Retinal pigment epithelial cell (primary cell): Measurements from ENCODE around the gene KRTAP12-3.

Experiments used
- DNase-seq: peaks from one replicate; pipeline ENCODE4 v3.0.0-alpha.2; 2010; ENCODE audit warnings: low read depth
- H3K4me3 ChIP-seq: 2 replicates; pipeline ENCODE4 v1.5.1; 2011; ENCODE audit warnings: mild to moderate bottlenecking, low read length, control low read depth, moderate library complexity
- TF ChIP-seq, protein P1 (sequence below): conservative IDR thresholded peaks from 2 replicates; pipeline ENCODE4 v1.5.1; 2011; ENCODE audit warnings: low read depth, low read length, control low read depth, inconsistent platforms

The KRTAP12-3 gene

DNA sequence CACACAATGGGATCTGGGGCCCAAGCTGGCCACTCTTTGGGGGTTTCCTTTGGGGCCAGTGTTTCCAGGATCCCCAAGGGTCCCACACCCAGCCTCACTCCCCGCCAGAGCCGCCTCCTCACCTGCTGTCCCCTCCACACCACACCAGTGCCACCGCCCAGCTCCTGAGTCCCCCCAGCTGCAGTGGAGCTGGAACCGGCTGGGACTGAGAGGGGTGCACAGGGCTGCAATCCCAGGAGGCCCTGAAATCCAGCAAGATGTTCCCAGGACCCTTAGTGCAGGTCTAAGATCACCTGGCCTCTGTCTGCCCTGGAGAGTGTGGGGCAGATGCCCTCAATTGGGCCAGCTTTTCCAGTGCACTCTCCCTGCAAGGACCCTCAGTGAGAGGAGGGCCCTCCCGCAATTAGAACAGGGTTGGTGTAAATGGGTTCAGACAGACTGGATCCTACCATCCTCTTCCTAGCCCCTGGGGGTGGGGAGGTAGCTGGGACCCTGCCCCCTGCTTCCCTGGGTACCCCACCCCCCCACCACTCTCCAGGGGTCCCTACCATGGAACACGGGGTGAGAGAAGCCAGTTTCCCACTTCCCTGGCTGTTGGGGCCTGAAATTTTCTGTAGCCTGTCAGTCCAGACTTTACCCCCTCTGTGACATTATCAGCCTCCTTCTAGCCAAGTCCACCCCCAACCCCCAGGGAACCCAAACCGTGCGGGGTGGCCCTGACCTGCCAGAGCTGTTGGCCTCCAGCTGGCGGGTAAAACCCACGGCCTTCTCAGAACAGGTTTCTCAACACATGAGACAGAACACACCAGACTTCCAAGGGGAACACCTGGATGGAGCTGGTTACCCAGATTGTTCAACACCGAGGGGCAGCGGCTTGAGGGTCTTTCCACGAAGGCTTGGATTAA lies 46.3 kb downstream of the KRTAP12-3 start:
- no peak for DNase-seq
- no peak overlapping the region for H3K4me3 ChIP-seq
- TF ChIP-seq, protein P1, sequence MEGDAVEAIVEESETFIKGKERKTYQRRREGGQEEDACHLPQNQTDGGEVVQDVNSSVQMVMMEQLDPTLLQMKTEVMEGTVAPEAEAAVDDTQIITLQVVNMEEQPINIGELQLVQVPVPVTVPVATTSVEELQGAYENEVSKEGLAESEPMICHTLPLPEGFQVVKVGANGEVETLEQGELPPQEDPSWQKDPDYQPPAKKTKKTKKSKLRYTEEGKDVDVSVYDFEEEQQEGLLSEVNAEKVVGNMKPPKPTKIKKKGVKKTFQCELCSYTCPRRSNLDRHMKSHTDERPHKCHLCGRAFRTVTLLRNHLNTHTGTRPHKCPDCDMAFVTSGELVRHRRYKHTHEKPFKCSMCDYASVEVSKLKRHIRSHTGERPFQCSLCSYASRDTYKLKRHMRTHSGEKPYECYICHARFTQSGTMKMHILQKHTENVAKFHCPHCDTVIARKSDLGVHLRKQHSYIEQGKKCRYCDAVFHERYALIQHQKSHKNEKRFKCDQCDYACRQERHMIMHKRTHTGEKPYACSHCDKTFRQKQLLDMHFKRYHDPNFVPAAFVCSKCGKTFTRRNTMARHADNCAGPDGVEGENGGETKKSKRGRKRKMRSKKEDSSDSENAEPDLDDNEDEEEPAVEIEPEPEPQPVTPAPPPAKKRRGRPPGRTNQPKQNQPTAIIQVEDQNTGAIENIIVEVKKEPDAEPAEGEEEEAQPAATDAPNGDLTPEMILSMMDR: no peak

DNA sequence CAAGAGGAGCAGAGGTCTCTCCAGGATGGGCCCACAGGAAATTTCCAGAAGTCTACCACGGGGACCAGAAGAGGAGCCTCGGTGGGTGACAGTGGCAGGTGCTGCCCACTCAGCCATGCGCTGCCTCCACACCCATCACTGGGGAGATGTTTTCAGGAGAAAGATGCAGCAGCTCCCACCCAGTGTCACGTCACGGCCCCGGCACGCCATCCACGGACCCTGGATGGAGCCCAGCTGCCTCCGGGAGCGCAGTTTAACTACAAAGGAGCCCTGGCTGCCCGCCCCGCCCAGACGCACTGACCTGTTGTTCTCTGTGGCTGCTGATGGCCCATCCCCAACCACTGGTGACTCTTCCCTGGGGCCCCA lies 46.9 kb downstream of the KRTAP12-3 start:
- no peak for DNase-seq
- TF ChIP-seq, protein P1: no peak
- no peak overlapping the region for H3K4me3 ChIP-seq

DNA sequence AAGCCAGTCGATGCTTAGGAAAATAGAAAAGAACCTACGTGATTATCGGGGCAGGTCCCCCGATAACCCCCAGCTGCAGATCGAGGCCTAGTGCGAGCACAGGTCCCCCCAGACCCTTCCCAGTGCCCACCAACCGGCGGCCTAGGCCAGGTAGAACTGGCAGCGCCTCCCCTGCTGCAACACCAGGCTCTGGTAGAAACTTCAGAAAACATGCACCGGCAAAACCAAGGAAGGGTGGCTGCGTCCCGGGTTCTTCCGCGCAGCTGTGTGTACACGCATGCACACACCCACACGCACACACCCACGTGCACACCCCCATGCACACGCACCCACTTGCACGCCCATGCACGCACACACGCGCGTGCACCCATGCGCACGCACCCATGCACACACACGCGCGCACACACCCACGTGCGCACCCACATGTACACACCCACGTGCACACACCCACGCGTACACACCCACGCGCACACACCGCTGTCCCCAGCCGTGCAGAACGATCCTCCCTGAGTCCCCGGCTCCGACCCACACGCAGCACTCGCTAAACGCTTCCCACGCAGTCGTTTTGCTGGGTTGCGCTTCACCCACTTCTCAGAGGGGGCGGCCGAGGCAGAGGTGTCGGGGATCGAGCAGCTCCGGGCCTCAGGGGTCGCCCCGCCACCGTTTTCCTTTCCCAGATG lies 48.4 kb downstream of the KRTAP12-3 start:
- no peak for DNase-seq
- no peak overlapping the region for H3K4me3 ChIP-seq
- TF ChIP-seq, protein P1: no peak

DNA sequence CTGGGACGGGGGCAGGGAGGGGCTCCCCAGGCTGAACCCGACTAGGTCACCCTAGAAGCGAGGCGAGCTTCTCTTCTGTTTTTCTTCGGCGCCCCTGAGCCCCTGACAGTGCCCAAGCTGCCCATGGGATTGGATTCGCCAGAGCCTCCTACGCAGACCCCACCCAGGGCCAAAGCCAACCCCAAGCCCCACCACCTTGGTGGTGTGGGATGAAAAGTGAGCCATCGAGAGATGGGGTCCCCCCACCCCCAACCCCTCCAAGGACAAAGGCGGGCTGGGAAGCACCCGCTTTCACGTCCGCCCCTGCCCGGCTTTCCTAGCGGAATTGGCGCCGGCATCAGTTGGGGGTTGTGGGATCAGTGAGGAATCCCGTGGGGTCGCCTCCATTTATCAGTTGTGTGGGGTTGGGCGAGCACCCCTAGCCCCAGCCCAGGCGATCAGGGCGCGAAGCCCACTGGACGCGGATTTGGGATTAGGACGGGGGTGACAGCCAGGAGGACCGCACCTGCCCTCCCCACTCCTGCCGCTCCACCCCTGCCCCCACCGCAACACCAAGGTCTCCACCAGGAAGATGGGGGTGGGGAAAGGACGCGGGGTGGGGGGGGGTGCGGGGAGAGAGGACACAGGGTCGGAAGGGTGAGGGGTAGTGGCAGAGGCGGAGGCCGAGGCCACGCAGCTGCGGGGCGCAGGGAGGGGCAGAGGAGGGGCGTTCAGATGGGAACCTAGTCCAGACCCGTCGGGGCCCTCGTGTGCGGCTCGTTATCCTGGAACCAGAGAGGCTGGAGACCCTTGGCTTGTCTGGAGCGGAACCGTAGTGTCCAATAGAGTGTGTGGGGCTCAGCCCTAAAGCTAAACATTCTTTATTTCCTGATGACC lies 49.2 kb downstream of the KRTAP12-3 start:
- H3K4me3 ChIP-seq: no peak overlapping the region
- TF ChIP-seq, protein P1: no peak
- DNase-seq: no peak
